ENCODE measurements around the gene CHIC2.

The CHIC2 gene

DNA sequence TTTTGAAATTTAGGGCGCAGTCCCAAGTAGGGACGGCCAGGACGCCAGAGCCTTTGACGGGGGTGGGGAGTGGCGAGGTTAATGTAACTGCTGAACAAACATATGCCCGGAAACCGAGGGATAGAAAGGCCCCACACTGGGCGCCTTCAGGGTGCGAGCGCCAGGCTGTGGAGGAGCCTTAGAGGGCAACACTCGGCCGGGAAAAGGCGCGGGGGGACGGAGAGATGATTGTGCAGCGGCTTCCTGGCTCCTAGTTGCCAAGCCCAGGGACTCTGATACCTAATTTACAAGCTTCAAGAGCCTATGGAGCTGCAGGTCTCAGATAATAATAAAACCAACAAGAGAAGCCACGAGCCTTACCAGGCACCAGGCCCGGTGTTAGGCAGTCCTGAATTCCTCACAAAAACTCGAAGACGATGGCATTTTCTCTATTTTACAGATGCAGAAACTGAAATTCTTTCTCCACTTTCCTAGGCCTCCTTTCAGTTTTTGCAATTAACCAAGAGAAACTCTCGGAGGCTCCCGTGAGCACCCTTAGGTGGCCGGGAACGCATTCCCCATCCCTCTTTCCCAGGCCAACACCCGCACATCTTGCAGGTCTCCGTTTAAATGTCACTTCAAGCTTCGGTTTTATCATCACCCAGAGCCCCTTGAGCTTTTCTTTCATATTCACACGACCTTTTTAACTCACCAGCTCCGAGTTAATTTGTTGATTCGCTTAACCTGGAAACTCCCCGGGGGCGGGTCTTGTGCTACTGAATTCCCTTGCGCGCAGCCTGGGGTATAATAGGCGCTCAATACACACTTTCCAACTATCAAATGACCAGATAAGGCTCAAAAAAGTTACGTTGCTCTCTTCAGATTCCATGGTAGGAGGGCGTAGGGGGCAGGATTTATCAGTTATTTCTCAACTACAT, 29.2 kb upstream of the CHIC2 start:
- no peak for DNase-seq (ENCODE audit: low spot score)

DNA sequence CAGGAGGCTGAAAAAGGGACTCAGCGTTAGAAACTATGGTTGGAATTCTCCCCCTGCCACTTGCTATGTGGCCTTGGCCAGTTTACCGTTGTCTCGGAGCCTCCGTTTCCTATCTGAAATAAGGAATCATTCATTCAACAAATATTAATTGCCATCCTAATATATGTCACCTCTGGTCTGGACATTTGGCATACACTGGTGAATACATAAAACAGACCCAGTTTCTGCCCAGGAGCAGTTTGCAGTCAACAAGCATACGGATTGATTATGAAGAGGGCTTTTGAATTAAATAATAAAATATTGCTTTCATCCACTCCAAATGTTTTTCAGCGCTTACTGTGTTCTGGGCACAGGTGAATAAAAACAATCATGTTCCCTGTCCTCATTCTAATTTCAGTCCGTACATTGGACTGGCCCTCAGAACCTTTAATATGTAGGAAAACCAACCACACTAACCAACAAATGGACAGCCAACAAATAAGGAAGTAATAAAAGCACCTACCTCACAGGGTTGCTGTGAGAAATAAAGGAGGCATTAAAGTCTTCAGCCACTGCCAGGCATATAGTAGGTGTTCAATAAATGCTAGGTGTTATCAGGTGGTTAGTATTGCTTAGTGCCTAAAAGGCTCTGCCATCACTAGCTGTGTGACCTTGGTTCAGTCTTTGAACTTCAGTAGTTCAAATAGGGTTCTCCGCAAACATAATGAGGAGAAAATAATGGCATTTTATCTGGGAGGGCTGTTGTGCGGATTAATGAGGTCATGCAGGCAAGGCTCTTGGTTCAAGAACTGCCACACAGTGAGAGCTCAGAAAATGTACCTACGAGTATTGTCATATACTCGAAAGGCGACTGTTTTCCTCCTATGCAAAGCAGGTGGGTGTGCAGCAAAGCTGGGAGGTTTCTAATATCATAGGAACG, 28.3 kb upstream of the CHIC2 start:
- DNase-seq (ENCODE audit: low spot score), result peak; percentile 38

DNA sequence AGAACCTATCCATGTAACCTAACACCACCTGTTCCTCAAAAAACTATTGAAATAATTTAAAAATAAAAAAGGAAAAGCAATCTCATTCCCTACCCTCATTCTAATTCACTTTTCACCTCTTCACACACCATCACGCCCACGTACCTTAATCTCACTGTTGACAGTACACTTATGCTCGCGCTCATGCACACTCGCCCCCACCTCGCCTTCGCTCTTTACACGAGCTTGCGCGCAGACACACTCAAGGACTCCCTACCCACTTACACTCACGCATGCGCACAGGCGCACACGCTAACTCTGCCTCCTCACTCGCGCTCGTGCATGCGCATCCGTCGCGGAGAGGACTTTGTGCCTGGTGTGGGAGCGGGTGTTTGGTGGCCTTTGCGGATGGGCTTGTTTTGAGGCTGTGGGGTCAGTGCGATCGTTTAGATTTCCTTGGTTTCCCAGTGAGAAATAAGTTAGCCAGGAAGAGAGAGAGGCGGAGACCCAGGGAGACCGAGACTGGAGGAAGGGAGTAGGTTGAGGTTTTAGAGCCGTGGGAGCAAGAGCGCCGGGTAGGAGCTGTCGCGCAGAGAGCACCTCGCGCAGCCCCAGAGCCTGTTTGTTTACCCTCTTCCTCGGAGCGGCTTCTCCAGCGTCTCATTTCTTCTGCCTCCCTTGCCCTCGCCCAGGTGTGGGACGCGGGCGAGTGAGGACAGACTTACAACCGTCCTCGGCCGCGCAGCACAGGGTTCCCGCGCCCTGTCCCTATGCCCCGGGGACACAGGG, 27.4 kb upstream of the CHIC2 start:
- peak; percentile 89 for DNase-seq (ENCODE audit: low spot score)

- DNase-seq (ENCODE audit: low spot score), result peak; percentile 77
Observed at GRCh38 chr4:54090804-54091623, 26.6 kb upstream of the CHIC2 start.

- DNase-seq (ENCODE audit: low spot score), result no peak
Observed at GRCh38 chr4:54090404-54090803, 26.0 kb upstream of the CHIC2 start.

DNA sequence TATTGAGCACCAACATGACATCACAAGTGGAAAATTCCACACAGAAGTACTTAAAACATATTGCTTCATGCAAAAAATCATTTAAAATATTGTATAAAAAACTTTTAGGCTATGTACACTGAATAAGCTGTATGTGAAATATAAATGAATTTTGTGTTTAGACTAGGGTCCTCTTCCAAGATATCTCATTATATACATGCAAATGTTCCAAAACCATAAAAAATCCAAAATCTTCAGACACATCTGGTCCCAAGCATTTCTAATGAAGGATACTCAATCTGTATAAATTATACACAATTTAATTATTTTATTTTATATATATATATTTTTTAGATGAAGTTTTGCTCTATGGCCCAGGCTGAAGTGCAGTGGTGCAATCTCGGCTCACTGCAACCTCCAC, 25.5 kb upstream of the CHIC2 start:
- no peak for DNase-seq (ENCODE audit: low spot score)

DNA sequence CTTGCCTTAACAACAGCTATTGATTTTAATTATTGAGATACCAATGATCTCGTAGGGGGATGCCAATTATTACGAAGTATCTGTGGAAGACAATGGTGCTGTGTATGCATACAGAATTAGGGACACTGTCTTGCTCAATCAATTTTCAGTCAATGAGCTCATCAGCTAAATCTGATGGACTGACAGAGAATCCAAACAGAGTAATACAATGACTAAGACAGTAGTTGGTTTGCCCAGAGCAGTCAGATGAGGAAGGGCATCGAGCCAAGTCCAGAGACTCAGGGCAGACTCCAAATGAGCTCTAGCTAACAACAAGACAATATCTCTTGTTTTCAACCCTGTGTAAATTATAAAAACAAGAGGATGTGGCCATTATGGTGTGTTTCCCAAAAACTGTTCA, 20.9 kb upstream of the CHIC2 start:
- no peak for DNase-seq (ENCODE audit: low spot score)

DNA sequence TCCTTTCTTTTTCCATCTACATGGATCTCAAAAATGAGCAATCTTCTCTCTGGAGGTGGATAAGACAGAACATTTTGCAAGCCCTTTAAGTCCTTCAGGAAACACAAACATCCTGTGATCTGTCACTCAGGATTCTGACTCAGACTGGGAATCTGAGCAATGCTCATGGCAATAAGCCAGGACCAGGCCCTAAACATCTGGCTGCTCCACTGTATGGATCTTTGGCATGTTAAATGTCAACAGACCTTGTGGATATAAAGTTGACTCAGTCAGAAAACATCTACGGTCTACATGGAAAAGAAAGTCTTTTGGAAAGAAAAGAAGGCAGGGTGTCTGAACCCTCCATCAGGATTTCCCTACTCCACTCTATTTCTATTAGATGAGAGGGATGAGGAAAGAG, 17.8 kb upstream of the CHIC2 start:
- no peak for DNase-seq (ENCODE audit: low spot score)

DNA sequence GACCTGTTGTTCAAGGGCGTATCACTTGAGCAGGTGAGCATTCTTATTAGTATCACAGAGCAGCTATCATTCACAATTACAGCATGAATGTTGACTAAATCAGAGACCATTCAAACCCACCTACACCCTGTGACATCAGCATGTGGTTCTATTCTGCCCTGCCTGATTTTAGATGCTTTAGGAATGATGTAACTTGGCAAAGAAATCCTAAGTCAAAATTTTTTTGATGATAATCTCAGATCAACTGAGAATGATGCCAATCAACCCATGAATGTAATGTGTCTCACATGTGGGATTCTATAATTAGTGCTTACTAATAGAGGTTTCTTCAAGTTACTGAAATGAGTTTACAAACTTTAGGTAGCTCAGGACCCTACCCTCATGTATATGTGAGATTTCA, 13.4 kb upstream of the CHIC2 start:
- no peak for DNase-seq (ENCODE audit: low spot score)

GRCh38 chr4:54076673-54077072, 12.3 kb upstream of the CHIC2 start:
- no peak for DNase-seq (ENCODE audit: low spot score)

DNA sequence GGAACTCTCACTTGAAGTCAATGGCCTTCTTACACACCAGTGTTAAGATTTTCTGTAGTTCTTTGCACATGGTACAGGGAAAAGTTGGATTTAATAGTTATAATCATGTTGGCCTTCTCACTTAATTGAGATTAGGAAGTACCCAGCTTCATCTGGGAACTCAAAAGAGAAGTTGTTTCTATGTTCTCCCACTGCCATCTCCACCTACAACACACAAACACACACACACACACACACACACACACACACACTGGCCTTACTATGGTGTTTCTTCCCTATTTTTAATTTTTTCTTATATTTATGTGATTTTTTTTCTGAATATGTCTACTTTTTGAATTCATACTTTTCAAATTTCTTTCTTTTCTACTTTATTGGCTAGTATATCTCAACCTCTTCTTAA, 10.0 kb upstream of the CHIC2 start:
- no peak for DNase-seq (ENCODE audit: low spot score)

- no peak for DNase-seq (ENCODE audit: low spot score)
Observed at GRCh38 chr4:54073271-54073880, 9.0 kb upstream of the CHIC2 start.

- no peak for DNase-seq (ENCODE audit: low spot score)
Observed at GRCh38 chr4:54067166-54067565, 2.8 kb upstream of the CHIC2 start.

DNA sequence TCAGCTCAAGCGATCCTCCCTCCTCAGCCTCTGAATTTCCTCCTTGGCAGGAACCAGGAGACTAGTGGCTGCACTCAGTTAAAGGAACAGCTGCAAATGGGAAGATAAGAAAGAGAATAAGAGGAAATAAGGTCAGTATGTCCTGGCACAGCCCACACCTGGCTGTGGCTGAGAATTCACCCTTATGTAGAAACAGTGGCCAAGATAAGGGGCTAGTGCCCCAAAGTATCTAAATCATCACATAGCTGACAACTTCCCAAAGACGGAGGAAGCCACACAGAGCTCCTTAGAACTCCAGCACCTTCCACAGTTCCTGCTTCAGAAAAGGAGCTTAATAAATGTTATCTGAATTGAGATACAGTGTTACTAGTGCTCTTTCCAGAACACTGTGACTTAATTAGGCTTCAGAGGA, 2.3 kb upstream of the CHIC2 start:
- DNase-seq (ENCODE audit: low spot score), result no peak

GRCh38 chr4:54066088-54066415, 1.6 kb upstream of the CHIC2 start:
- DNase-seq (ENCODE audit: low spot score), result no peak

GRCh38 chr4:54065282-54066087, 1.1 kb upstream of the CHIC2 start:
- DNase-seq (ENCODE audit: low spot score), result no peak

- peak; percentile 60 for DNase-seq (ENCODE audit: low spot score)
Observed at GRCh38 chr4:54063737-54064316, 578 bp downstream of the CHIC2 start.

DNA sequence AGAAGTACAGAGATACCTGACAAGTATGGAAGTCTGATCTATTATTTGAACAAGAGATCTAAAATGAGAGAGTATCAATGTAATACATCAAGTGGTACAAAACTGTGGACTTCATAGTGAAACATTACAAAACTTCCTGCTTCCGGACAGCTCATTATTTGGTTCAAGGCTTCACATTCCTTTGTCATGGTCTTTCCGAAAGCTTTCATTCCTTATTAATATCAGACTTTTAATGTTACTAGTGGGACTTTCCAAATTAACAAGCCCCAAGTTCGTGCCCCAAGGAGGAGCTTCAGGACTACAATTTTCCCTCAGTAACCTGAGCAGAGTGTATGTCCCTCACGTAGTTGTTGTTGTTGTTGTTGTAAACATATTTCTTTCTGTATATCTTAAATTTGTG, 1.2 kb downstream of the CHIC2 start:
- no peak for DNase-seq (ENCODE audit: low spot score)

DNA sequence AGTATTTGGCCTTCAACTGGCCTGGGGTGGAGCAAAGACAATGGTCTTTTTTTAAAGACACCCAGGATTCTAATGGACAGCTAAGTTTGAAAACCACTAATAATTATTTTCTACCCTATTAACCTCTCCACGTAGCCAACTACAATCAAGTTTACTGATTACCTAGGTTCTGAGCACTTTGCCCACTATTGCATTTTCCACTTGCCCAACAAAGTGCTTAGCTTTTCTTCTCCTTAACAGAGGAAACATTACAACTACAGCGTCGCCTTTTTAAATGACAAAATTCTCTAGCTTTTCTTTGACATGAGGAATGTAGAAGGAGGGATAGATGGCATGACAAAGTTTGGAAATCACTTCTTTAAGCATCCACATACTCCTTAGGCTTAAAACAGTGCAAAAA, 2.0 kb downstream of the CHIC2 start:
- DNase-seq (ENCODE audit: low spot score), result no peak

- DNase-seq (ENCODE audit: low spot score), result no peak
Observed at GRCh38 chr4:54061873-54062272, 2.5 kb downstream of the CHIC2 start.

All from germinal center (tissue), 1 donor.